Transverse colon (tissue), 4 donors: ENCODE results near the gene PODXL.

Experiments used
- EP300 ChIP-seq: sonication (generic); formaldehyde crosslinking; IDR thresholded peaks from one replicate; pipeline ENCODE4 v1.6.1; 2017; ENCODE audit warnings: antibody characterized with exemption, low read depth
- POLR2A ChIP-seq: fragments of 450-650 bp; IDR thresholded peaks from one replicate; pipeline ENCODE4 v1.6.1; 2016; ENCODE audit warnings: antibody characterized with exemption, mild to moderate bottlenecking, moderate library complexity
- POLR2AphosphoS5 ChIP-seq, 3 donors: sonication (generic); formaldehyde crosslinking; IDR thresholded peaks; one replicate each; pipeline ENCODE4 v1.6.1; 2016; ENCODE audit warnings: antibody characterized with exemption in 3 of 3
- TF ChIP-seq, protein P1 (sequence below), 5 experiments: fragments of 200-600 bp in 3 of 5; fragments of 450-650 bp in 2 of 5; sonication (generic) in 3 of 5; IDR thresholded peaks; 1 replicate in 2 of 5; 2 replicates in 3 of 5; pipeline ENCODE4 v1.5.1; 2016 to 2017; ENCODE audit warnings: antibody characterized with exemption in 5 of 5, inconsistent platforms in 3 of 5, mild to moderate bottlenecking in 2 of 5, moderate library complexity in 1 of 5

DNA sequence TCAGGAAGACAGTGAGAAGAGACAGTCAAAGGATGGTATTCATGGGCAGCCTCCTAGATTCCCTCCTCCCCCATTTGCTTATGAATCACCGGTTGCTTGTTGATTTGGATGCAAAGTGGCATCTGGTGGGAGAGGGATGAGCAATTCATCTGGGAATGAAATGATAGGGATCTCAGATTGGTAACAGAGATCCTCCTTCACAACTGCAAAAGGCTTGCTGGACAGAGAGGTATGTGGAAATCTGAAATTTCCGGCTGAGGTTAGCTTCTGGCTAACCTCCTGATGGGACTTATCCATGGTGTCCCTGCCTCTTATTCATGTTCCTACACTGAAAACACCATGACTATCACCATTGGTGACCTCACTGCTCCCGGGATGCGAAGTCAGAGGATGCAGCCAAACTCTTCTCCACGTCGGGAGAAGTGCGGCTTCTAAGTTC is 48.4 kb upstream of the PODXL start:
- TF ChIP-seq POLR2AphosphoS5 (IDR thresholded peaks at IDR 0.05) (no peak), POLR2A (no peak), EP300 (no peak)
- TF ChIP-seq, protein P1, sequence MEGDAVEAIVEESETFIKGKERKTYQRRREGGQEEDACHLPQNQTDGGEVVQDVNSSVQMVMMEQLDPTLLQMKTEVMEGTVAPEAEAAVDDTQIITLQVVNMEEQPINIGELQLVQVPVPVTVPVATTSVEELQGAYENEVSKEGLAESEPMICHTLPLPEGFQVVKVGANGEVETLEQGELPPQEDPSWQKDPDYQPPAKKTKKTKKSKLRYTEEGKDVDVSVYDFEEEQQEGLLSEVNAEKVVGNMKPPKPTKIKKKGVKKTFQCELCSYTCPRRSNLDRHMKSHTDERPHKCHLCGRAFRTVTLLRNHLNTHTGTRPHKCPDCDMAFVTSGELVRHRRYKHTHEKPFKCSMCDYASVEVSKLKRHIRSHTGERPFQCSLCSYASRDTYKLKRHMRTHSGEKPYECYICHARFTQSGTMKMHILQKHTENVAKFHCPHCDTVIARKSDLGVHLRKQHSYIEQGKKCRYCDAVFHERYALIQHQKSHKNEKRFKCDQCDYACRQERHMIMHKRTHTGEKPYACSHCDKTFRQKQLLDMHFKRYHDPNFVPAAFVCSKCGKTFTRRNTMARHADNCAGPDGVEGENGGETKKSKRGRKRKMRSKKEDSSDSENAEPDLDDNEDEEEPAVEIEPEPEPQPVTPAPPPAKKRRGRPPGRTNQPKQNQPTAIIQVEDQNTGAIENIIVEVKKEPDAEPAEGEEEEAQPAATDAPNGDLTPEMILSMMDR (IDR thresholded peaks at IDR 0.05): no peak
